ENCODE results near the gene CCDC117. TPM values are rescaled to one million over a fixed set of nuclear protein-coding genes. Genes with fewer than 3 reads are reported as not detected.

Gene CCDC117
- total RNA-seq, 2 experiments from 2014 or later: 25.5 to 26.2 TPM

GRCh38 chr22:28829358-28830181 lies 57.1 kb downstream of the CCDC117 start:
- DNase-seq: peak; percentile 84
- Mint-ChIP-seq H3K4me1 (ENCODE audit: low read depth) (peaks cover 18% of the 10 kb centered on the region), H3K9me3 (no peaks in the 10 kb centered on the region), H3K27me3 (no peaks in the 10 kb centered on the region), H3K4me3 (no peak overlapping the region), H3K27ac (no peak overlapping the region), H3K36me3 (ENCODE audit: low read depth) (peaks cover 4% of the 10 kb centered on the region)
- intact Hi-C loops (cut with micrococcal nuclease): loop anchor here (5.0 kb wide), 1 partner anchor 227 kb away; no protein-coding TSS in a partner anchor
- CTCF ChIA-PET: interaction anchor here (0.7 to 4.7 kb wide), 52 partner anchors 9 to 807 kb away, joined by 3 to 79 read pairs (median 4); partner anchors contain the start of genes CCDC117, TTC28 and XBP1
- peak; percentile 98 for TF ChIP-seq CTCF (IDR thresholded peaks at IDR 0.05)
- POLR2A ChIA-PET: interaction anchor here (0.7 to 2.8 kb wide), 5 partner anchors 29 to 57 kb away, joined by 3 to 8 read pairs (median 7); partner anchors contain the start of genes CCDC117 and XBP1
- peak; percentile 72 for ATAC-seq

DNA sequence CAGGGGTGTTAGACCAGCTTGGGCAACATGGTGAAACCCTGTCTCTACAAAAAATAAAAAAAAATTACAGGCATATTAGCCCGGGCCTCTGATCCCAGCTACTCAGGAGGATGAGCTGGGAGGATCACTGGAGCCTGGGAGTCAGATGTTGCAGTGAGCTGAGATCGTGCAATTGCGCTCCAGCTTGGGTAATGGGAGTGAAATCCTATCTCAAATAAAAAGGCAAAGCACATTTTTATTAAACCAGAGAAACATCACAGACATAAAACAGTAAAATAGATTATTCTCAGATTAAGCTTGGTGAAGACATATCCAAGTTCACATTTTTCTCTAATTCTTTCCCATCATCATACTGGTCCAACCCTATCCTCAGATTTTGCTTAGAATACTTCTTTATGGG lies 57.9 kb downstream of the CCDC117 start:
- DNase-seq (no peak), ATAC-seq (no peak)
- H3K4me3 Mint-ChIP-seq: no peak overlapping the region
- ChIA-PET POLR2A (interaction anchor here (0.6 to 2.8 kb wide), 3 partner anchors 8 to 36 kb away, joined by 3 to 8 read pairs (median 7); partner anchors contain the start of gene XBP1), CTCF (interaction anchor here (0.7 to 4.7 kb wide), 17 partner anchors 12 to 415 kb away, joined by 3 to 79 read pairs (median 5); no protein-coding TSS in a partner anchor)
- intact Hi-C loops (cut with micrococcal nuclease): loop anchor here (5.0 kb wide), 1 partner anchor 228 kb away; no protein-coding TSS in a partner anchor
- no peaks in the 10 kb centered on the region for H3K9me3 Mint-ChIP-seq
- no peak overlapping the region for H3K27ac Mint-ChIP-seq
- peaks cover 1% of the 10 kb centered on the region for H3K36me3 Mint-ChIP-seq (ENCODE audit: low read depth)
- peaks cover 18% of the 10 kb centered on the region for H3K4me1 Mint-ChIP-seq (ENCODE audit: low read depth)
- no peak for TF ChIP-seq CTCF (IDR thresholded peaks at IDR 0.05)
- H3K27me3 Mint-ChIP-seq: no peaks in the 10 kb centered on the region

DNA sequence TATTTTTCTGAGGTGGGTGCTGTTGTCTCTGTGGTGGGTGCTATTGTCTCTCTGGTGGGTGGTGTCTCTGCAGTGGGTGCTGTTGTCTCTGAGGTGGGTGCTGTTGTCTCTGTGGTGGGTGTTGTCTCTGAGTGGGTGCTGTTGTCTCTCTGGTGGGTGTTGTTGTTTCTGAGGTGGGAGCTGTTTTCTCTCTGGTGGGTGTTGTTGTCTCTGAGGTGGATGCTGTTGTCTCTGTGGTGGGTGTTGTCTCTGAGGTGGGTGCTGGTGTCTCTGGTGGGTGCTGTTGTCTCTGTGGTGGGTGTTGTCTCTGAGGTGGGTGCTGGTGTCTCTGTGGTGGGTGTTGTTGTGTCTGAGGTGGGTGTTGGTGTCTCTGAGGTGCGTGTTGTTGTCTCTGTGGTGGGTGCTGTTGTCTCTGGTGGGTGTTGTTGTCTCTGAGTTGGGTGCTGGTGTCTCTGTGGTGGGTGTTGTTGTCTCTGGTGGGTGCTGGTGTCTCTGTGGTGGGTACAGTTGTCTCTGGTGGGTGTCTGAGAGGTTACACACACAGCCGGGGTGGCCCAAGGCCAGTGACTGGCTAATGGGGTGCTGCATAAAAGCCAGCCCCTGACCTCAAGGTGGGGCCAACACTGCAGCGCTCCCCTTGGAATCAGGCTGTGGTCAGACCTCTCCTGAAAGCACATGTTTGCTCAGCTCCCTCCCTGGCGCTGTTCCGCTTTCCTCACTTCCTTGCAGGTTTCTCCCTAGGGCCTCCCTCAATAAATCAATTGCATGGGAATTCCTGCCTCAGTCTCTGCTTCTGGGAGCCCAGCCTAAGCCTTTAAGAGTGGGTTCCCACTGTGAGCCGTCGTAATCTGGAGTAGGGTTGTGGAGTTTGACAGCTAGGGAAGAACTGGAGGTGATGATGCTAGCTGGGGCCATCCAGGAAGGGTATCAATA lies 58.9 kb downstream of the CCDC117 start:
- intact Hi-C loops (cut with micrococcal nuclease): loop anchor here (5.0 kb wide), 1 partner anchor 229 kb away; no protein-coding TSS in a partner anchor
- Mint-ChIP-seq H3K4me3 (no peak overlapping the region), H3K27ac (no peak overlapping the region), H3K36me3 (ENCODE audit: low read depth) (peaks cover 1% of the 10 kb centered on the region), H3K27me3 (no peaks in the 10 kb centered on the region), H3K9me3 (no peaks in the 10 kb centered on the region), H3K4me1 (ENCODE audit: low read depth) (peaks cover 18% of the 10 kb centered on the region)
- ChIA-PET POLR2A (interaction anchor here (0.6 kb wide), 1 partner anchor 9 kb away, joined by 3 read pairs; no protein-coding TSS in a partner anchor), CTCF (interaction anchor here (1.1 to 4.7 kb wide), 6 partner anchors 22 to 414 kb away, joined by 3 to 79 read pairs (median 16); no protein-coding TSS in a partner anchor)
- TF ChIP-seq CTCF (IDR thresholded peaks at IDR 0.05): no peak
- DNase-seq: no peak
- no peak for ATAC-seq

GRCh38 chr22:28832731-28833130 lies 60.2 kb downstream of the CCDC117 start:
- Mint-ChIP-seq H3K4me3 (no peak overlapping the region), H3K36me3 (ENCODE audit: low read depth) (peaks cover 1% of the 10 kb centered on the region), H3K4me1 (ENCODE audit: low read depth) (peaks cover 18% of the 10 kb centered on the region), H3K9me3 (no peaks in the 10 kb centered on the region), H3K27ac (no peak overlapping the region), H3K27me3 (no peaks in the 10 kb centered on the region)
- DNase-seq: no peak
- ChIA-PET POLR2A (interaction anchor here (0.6 to 1.4 kb wide), 4 partner anchors 14 to 231 kb away, joined by 3 read pairs; partner anchors contain the start of gene CCDC117), CTCF (interaction anchor here (0.8 to 1.1 kb wide), 3 partner anchors 15 to 23 kb away, joined by 3 read pairs; no protein-coding TSS in a partner anchor)
- TF ChIP-seq CTCF (IDR thresholded peaks at IDR 0.05): no peak
- intact Hi-C loops (cut with micrococcal nuclease): loop anchor here (5.0 kb wide), 1 partner anchor 230 kb away; no protein-coding TSS in a partner anchor
- no peak for ATAC-seq

Measured in activated CD8-positive, alpha-beta T cell treated with anti-CD3 and anti-CD28 coated beads for 36 hours (primary cell).